OCI-LY7 (cell line): ENCODE data around the gene LHPP.

Source experiments
- CTCF ChIP-seq: fragments of 200-600 bp; sonication (generic); conservative IDR thresholded peaks from 2 replicates; pipeline ENCODE4 v1.5.1; 2014; ENCODE audit warnings: mild to moderate bottlenecking, antibody characterized with exemption, low read length, moderate library complexity, mixed read lengths
- EZH2phosphoT487 ChIP-seq: fragments of 200-600 bp; sonication (generic); IDR thresholded peaks from 2 replicates; pipeline ENCODE4 v1.6.1; 2018; ENCODE audit warnings: low read depth, borderline replicate concordance, mild to moderate bottlenecking, mixed run types, antibody characterized with exemption, low read length, moderate library complexity, mixed read lengths

DNA sequence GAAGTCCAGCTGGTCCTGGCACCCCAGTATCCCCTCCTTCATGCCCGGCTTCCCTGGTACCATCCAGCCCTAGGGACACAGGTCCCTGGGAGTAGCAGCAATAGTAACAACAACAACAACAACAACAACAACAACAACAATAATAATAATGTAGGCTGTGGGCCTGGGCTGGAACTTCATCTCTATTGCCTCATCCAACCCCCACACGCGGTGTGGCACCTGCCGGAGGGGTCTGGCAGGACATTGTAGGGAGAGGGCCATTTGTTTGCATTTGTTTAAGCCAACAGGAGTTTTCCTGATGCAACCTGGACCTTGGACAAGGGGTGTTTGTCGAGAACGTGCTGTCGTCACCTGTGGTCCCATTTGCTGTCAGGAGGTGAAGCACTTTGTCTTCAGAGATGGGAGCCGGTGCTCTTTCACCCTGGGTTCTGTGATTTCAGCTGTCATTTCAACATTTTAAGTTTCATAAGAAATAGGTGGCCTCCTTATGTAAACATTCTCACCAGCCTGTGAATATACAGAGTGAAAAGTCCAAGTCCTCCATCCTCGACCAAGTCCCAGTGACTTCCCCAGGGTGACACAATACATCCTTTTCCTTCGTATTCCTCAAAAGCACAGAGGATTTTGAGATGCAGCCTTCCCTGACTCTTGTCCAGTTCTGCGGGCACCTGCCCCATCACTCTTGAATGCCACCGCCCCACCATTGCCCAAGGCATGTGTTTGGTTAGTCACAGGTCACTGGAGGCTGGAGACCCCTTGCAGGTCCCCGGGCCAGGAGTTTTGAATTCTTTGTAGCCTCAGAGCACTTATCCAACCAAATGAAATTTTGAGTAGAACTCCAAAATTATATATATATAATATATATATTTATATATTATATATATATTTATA, 9.2 kb downstream of the LHPP start:
- TF ChIP-seq CTCF, result no peak
- TF ChIP-seq EZH2phosphoT487, result no peak
